GM15510 (cell line): ENCODE data around the gene SKA2.

ENCODE experiments used
- POLR2A ChIP-seq: IDR thresholded peaks from 3 replicates; pipeline ENCODE4 v1.6.1; 2011; ENCODE audit warnings: borderline replicate concordance; ENCODE audit not compliant: insufficient read length; ENCODE audit errors: extremely low read depth

The SKA2 gene

DNA sequence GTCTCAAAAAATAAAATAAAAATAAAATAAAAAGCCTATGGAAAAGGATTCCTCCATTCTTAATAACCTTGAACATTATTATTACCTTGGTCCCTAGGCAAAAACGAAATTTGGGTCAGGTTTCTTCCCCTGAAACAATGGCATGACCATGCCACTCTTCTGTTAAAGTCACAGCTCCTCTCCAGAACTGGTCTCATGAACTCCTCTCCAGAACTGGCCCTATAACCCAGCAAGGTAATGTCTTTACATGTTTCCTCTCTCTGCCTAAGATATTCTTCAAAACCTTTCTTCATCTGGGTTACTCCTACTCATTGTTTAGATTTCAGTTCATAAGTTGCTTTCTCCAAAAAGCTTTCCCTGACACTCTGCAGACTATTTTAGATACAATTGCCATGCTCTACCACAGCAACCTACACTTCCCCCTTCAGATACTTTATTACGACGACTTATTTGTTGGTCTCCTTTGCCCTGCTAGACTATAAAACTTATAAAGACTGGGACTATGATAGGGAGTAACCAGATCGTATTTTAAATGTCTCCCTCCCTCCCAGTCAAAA, 61.8 kb downstream of the SKA2 start:
- TF ChIP-seq POLR2A = no peak

DNA sequence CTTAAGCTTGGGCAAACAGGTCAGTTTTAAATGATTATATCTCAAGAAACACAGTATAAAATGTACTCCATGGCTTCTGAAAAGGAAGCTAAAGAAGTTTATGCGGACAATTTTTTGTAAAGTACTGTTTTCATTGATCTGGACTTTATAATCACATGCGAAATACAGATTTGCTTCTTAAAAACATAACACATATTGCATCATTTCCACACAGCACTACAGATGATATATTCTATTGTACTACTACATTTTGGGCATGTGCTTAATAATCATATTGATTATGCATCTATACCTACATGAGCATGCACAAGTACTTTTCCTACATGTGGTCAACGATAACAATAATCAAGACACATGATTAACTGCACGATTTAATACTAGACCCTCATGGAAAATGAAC, 70.8 kb downstream of the SKA2 start:
- no peak for TF ChIP-seq POLR2A

DNA sequence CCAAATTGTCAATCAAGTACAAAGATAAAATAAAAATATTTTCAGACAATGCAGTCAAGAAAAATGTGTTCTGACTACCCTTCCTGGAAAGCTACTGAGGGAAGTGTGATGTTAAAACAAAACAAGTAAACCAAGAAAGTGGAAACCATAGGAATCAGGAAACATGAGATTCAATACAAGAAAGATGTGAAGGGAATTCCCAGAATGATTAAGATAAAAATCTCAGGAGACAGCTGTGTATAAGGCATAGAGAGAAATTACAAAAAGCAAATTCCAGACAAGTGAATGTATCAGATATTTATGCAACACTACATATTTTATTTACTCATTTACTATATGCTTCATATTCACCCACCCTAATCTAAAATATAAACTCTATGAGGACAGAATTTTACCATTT, 80.5 kb downstream of the SKA2 start:
- no peak for TF ChIP-seq POLR2A

DNA sequence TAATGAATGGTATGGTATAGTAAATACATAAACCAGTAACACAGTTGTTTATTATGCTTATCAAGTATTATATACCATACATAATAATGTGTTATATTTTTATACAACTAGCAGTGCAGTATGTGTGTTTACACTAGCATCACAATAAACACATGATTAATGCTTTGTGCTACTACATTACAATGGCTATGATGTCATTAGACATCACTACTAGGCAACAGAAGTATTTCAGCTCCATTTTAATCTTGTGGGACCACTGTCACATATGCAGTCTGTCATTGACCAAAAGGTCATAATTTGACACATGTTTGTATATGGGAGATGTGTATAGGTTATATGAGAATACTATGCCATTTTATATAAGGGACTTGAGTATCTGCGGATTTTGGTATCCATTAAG, 81.0 kb downstream of the SKA2 start:
- TF ChIP-seq POLR2A = no peak

DNA sequence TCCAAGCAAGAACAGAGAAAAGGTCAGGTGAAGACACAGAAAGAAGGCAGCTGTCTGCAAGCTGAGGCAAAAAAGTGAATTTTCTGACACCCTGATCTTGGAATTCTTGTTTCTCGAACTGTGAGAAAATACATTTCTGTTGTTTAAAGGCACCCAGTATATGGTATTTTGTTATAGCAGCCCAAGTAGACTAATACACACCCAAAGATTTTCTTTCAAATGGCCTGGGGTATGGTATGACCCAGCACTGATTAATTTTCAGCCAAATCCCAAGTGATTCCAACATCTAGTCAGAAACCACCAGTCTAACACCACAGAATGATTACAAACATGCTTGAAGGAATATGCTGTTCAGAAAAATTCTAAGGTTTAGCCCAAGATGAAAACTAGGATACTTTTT, 85.1 kb downstream of the SKA2 start:
- no peak for TF ChIP-seq POLR2A

DNA sequence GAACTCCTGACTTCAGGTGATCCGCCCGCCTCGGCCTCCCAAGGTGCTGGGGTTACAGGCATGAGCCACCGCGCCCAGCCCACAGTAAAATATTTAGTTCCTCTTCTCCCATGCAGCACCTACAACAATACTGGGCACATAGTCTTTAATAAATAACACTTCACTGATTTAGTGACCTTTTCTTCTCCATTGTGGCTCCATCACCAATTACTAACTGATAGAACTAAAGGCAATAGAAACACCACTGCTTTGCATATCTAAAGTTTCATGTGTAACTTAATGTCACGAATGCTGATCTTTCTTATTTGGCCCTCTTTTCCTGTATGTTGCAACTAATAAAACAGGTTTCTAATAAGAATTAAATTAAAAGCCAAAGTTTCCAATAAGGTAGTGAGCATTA, 87.2 kb downstream of the SKA2 start:
- TF ChIP-seq POLR2A = no peak

DNA sequence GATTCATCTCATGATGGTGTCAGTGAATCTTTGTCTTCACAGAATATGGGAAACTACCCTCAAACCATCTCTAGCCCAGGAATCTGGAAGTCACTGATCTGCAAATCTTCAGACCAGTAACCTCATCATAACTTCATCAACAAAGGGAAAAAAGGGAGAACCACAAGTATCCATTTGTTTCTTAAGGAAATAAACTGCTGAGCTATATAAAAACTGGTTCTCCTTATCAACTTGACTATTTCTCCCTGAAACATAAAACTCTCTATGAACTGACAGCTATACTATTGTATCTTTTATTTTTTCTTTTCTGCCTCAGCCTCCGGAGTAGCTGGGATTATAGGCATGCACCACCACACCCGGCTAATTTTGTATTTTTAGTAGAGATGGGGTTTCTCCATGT, 87.6 kb downstream of the SKA2 start:
- no peak for TF ChIP-seq POLR2A

DNA sequence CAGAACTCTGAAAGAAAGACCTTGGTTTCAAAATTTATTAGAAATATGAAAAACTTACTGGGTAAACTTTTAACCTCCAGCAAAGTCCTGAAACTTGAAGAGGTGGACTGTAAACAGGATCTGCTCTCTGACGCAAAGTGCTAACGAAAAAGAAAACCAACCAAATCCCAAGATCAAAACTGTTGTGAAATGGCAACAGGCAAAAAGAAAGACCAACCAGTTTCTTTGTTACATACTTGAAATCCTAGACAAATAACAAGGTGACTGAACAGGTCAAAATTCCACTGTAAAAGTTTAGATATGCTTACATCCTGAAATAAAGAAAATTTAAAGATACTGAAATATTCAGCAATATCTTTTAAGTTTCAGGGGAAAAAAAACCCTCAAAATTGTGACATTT, 92.5 kb downstream of the SKA2 start:
- TF ChIP-seq POLR2A = no peak
